NCI-H2227 (cell line): ENCODE data around the gene KRTAP25-1.

ENCODE experiments used
- DNase-seq: peaks from one replicate; lab custom pipeline; 2025; ENCODE audit not compliant: unreplicated experiment; lab: John Stamatoyannopoulos, UW

KRTAP25-1 gene, protein sequence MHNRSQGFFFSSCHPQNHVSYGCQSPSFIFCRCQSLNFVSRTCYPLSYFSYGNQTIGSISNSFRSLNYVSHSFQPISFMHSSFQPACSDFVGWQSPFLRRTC

DNA sequence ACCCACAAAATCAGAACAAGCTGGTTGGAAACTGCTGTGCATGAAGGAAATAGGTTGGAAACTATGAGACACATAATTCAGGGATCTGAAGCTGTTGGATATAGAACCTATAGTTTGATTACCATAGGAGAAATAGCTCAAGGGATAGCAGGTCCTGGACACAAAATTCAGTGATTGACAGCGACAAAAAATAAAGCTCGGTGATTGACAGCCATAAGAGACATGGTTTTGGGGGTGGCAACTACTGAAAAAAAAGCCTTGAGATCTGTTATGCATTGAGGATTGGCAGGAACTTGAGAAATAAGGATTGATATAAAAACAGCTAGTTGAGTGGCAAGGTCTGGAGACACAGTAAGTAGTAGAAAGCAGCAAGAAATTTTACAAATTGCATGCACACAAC, at the start of gene KRTAP25-1:
KRTAP25-1 (minus strand) TSS at position 300 of the 400 bp plus-strand sequence; CDS start at position 276, 24 bp downstream.
- DNase-seq: no peak

DNA sequence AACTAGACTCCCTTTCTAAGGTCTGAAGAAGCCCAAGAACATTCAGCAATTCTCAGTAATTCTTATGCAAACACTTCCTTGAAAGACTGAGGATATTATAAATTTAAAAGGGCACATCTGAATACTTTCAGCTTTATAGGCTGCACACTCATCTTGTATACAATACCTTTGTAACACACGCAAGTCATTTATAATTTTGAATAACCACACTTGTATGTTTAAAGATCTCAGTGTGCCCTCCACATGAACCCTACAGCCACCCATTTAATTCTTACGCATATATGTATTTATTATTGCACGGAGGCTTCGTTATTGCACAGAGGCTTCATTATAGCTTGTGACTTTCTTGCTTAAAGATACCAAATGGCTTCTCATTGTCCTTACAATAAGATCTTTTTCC, 49.4 kb upstream of the KRTAP25-1 start:
- no peak for DNase-seq

DNA sequence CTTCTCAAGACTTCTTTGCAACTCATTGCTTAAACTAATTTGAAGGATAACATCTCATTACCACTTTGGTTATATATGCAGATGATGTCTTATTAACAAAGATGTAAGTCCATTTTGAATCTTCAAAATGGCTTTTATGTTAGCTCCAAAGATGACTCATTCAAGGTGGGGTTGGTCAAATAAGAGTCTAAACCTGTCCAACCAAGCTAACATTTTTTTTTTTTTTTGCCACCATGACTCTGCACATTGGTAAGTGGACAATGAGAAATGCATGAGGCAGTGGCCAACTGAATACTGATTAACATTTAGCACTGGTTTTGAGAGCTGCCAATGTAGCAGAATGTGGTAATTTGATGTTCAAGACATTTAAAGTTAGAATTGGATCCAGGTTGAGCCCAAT, 48.5 kb upstream of the KRTAP25-1 start:
- no peak for DNase-seq

DNA sequence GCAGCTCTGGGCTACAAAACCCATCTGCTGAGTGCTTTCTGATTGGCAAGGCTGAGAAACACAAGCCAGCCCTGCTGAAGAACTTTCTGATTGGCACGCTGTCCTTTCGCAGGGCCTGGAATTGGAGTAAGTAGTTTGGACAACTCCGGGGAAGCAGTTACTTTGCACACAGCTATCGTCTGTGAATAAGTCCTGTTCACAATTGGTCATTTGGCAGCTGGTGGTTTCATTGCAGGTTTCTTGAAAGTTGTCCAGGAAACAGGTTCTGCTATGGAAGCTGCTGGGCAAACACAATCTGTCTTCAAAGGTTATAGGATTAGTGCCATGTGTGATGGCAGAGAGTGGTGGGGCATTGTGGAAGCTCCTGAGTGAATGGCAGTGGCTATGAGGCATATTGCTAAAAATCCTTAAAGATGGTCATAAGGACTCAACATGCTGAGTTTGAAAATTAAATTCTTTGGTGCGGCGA, 48.0 kb upstream of the KRTAP25-1 start, which contains the start of gene KRTAP27-1:
KRTAP27-1 (minus strand) TSS at position 419 of the 469 bp plus-strand sequence; CDS start at position 393, 26 bp downstream.
- DNase-seq: no peak

DNA sequence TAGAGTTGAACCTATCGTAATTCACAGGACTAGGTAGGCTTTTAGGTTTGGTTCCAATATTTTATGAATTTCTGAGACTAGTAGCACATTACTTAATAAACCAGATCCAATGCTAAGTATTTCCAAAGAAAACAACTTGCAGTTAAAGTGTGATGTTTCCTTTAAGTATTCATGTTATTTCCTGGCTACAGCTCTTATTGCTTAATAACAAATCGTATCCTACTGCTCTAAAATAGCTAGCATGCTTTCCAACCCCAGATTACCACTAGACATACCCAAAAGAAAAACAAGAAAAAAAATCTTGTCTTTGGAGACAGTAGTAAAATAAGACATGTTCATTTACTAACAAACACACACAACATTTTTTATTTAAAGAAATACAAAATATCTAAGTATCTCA, 47.3 kb upstream of the KRTAP25-1 start:
- no peak for DNase-seq

DNA sequence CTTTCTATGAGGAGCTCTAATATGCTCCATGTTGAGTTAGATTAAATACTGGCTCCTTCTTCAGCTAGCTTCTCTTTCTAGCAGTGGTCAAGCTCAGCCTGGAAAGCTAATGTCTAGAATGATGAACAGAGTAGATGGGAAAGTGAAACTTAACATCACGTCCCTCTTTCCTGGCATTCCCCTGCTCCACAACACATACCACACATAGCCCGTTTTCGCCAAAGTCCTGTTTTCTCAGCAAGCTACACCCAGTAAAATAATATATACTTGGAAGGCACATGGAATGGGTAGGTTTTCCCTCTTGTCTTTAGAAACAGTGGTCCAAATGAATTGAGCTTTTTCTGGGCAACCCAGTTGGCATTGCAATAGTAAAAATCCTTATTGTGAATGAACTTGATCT, 44.4 kb upstream of the KRTAP25-1 start:
- DNase-seq: no peak

DNA sequence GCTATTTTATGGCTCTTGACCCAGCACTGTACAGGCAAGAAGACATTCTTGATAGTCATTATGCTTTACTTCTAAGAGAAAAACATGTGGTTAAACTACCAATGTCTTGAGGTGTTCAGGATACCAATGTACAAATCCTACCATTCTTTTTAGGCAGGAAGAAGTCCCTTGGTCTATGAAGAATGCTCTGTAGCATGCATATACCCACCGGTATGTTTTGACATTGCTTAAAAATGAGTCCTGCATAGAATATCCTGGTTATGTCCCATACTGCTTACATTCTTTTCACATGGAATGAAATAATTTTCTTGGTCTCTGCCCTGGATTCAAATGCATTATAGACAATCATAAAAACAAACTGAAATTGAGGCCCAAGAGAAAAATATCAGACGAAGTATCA, 43.4 kb upstream of the KRTAP25-1 start:
- DNase-seq: no peak

GRCh38 chr21:30329203-30329875, 40.0 kb upstream of the KRTAP25-1 start:
- DNase-seq: no peak

DNA sequence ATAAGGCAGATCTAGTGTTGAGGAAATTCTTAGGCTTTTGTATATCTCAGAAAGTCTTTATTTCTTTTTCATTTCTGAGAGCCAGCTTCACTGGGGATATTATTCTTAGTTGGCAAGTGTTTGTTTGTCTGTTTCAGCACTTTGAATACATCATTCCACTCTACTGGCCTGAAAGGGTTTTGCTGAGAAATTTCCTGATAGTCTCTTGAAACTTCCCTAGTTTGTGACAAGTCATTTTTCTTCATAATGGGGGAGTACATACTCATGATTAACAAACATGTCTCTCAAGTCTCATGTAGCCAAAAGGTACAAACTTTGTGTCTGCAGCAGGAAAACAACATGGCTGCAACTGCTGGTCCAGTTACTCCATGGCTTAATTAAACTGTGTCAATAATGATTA, 37.1 kb upstream of the KRTAP25-1 start:
- DNase-seq: no peak

DNA sequence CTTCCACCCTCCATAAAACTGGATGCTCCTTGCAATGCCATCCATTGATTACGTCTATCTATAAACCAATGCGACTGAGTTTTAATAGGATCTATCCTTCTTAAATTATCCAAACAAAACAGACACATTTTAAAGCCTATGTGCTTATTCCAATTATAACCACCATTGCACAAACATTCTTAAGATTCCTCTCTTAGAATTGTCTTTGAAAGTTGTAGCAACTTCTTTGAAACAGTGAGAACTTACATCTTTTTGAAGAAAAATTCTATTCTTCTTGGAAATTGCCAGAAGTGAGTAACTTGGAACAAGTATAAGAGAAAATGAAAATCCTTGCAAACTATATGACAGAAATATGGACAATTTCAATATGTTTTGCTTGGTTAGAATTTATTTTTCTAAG, 30.9 kb upstream of the KRTAP25-1 start, which contains the start of gene KRTAP26-1:
KRTAP26-1 (minus strand) TSS at position 101 of the 400 bp plus-strand sequence. CDS start 280 bp downstream, outside the sequence.
- DNase-seq: no peak

DNA sequence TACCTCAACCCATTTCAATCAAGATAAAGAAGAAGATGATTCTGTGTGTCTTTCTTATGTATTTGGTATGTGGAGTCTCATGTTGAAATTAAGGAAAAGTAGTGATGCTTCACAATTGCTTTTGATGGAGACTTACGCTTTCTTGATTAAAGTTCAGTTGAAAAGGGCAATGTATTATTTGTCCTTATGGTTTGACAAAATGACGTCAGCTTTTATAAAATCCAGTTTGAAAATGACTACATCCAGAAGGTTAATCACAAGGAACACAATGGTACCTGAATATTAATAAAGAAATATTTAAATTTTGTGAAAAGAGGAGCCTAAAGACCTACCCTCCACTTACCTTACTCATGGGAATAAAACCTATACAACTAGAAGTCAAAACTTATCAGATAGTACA, 26.4 kb upstream of the KRTAP25-1 start:
- no peak for DNase-seq

GRCh38 chr21:30306884-30307283, 17.6 kb upstream of the KRTAP25-1 start:
- DNase-seq: no peak

- DNase-seq: no peak
Observed at GRCh38 chr21:30305136-30305535, 15.8 kb upstream of the KRTAP25-1 start.

DNA sequence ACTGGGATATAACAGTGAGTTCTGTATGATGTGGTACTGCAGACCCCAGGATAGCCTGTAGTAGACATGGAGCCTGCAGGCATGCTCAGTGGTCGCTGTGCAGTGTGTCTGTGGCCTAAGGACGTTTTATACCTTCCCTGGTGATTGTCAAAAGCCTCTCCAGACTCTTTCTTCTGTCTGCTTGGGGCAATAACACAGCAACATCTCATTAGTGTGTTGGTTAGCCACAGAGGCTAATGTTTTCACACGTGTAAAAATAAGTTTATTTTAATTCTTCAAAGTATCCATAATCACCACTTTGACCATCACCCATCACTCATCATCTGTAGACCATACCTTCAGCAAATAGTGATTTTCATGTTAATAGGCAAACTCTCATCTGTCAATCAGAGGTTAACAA, 6.5 kb downstream of the KRTAP25-1 start, which contains the start of gene KRTAP24-1:
KRTAP24-1 (minus strand) TSS at position 101 of the 400 bp plus-strand sequence; CDS start at position 83, 18 bp downstream.
- DNase-seq: no peak

- DNase-seq: no peak
Observed at GRCh38 chr21:30271611-30272010, 17.7 kb downstream of the KRTAP25-1 start.

GRCh38 chr21:30271156-30271555, 18.2 kb downstream of the KRTAP25-1 start:
- DNase-seq: no peak

GRCh38 chr21:30269803-30270530, 19.3 kb downstream of the KRTAP25-1 start:
- no peak for DNase-seq

- DNase-seq: no peak
Observed at GRCh38 chr21:30268608-30269197, 20.6 kb downstream of the KRTAP25-1 start.

DNA sequence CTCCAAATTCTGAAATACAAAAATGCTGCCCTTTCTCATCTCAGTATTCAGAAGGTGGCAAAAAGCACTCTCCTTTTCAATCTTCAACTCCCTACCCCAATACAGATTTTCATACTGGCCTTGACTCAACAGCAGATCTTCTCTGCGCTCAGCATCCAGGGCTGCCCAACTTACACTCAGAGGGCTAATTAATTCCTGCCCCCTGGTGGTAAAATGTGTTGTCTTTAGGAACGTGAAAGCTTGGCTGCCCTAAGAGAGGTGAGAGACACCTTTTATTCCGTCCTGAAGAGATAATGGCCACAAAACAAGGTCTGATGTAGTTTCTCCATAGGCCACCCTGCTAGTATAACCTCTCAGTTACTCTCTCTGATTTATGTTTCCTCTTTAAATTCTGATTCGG, 31.5 kb downstream of the KRTAP25-1 start:
- DNase-seq: no peak

GRCh38 chr21:30256100-30256499, 33.2 kb downstream of the KRTAP25-1 start:
- DNase-seq: no peak

DNA sequence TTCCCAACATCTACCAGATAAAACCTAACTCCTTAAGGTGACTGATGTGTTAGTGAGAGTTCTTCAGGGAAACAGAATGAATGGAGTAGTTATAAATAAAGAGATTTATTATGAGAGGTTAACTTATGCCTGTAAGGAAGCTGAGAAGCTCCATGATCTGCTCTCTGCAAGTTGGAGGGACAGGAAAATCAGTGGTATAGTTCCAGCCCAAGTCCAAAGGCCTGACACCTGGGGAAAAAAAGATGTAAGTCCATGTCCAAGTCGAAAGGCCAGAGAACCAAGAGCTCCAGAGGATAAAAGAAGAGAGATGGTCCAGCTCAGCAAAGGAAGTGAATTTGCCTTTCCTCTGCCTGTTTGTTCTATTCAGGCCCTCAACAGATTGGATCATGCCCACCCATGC, 33.6 kb downstream of the KRTAP25-1 start:
- no peak for DNase-seq
